ENCODE results near the gene P2RY2. TPM values are rescaled to one million over a fixed set of nuclear protein-coding genes. Genes with fewer than 3 reads are reported as not detected.

P2RY2 gene
- total RNA-seq, 1 experiment from 2014 or later, result 2.9 TPM

- TF ChIP-seq ATF3 (IDR thresholded peaks at IDR 0.05), result no peak
- TF ChIP-seq SIN3A (IDR thresholded peaks at IDR 0.05; ENCODE audit: low read depth), result no peak
- TF ChIP-seq ELF1 (IDR thresholded peaks at IDR 0.05; ENCODE audit: borderline replicate concordance, low read depth), result no peak
- TF ChIP-seq CEBPB (IDR thresholded peaks at IDR 0.05; ENCODE audit: low read depth), result no peak
- TF ChIP-seq RAD21 (IDR thresholded peaks at IDR 0.05; ENCODE audit: low read depth), result no peak
- no peak for TF ChIP-seq EZH2phosphoT487 (IDR thresholded peaks at IDR 0.05; ENCODE audit: borderline replicate concordance)
- no peak for TF ChIP-seq EZH2 (IDR thresholded peaks at IDR 0.05)
- no peak for TF ChIP-seq EGR1 (IDR thresholded peaks at IDR 0.05; ENCODE audit: low read depth)
These were observed 47.3 kb downstream of the P2RY2 start (continued) for GRCh38 chr11:73265278-73265810.

- Histone ChIP-seq H3K36me3 (ENCODE audit: control insufficient read depth in 1 of 2, insufficient read depth in 2 of 2, low read length in 2 of 2) (no peaks in the 10 kb centered on the region), H3K9me2 (ENCODE audit: insufficient read depth) (no peaks in the 10 kb centered on the region), H4K20me1 (ENCODE audit: insufficient read depth) (no peaks in the 10 kb centered on the region), H2AFZ (ENCODE audit: low read depth, low read length, poor library complexity, severe bottlenecking) (no peak overlapping the region), H3K4me3 (replicated peaks in 1 of 2; ENCODE audit: low read depth in 1 of 2, low read length in 2 of 2) (no peak overlapping the region), H3K9me3 (ENCODE audit: control insufficient read depth in 1 of 2, insufficient read depth in 1 of 2, low read depth in 1 of 2, low read length in 2 of 2) (no peaks in the 10 kb centered on the region), H3K79me2 (ENCODE audit: insufficient read depth, low read length) (no peaks in the 10 kb centered on the region), H3K27me3 (ENCODE audit: insufficient read depth, low read length) (peaks cover 5% of the 10 kb centered on the region; the same call in 1 of the 2 replicates), H3K4me2 (ENCODE audit: low read length) (no peak overlapping the region), H3K9ac (ENCODE audit: low read length) (no peak overlapping the region), H3K4me1 (ENCODE audit: control insufficient read depth in 1 of 2, insufficient read depth in 2 of 2, low read length in 2 of 2) (peaks cover 2 to 10% of the 10 kb centered on the region in 2 experiments; a peak in 2 of 4 replicates), H3K27ac (ENCODE audit: low read depth, low read length) (no peak overlapping the region)
- POLR2A ChIA-PET, result no interaction called here
- BruUV-seq (replicated peaks), result no TSS peak
- RAD21 ChIA-PET (ENCODE audit: low non-redundant PET in 1 of 2, low total read pairs in 2 of 2, uncharacterized antibody in 2 of 2, unreplicated experiment in 2 of 2), result no interaction called here
- intact Hi-C loops (cut with micrococcal nuclease), result no loop called here
- DNase-seq (ENCODE audit: low read depth, low spot score), result no peak
- ATAC-seq, result no peak
- TF ChIP-seq JUND (IDR thresholded peaks at IDR 0.05) (no peak), POLR2A (IDR thresholded peaks at IDR 0.05; ENCODE audit: borderline replicate concordance, extremely low read depth, insufficient read depth, insufficient read length) (no peak), SP1 (IDR thresholded peaks at IDR 0.05; ENCODE audit: low read depth) (no peak), TCF7L2 (IDR thresholded peaks at IDR 0.05; ENCODE audit: borderline replicate concordance, extremely low read depth, insufficient read depth, insufficient read length) (no peak), SRF (IDR thresholded peaks at IDR 0.05; ENCODE audit: low read depth) (no peak), RAD21 (IDR thresholded peaks at IDR 0.05; ENCODE audit: low read depth) (no peak), CTCF (IDR thresholded peaks at IDR 0.05 in 2 of 3, conservative IDR thresholded peaks at IDR 0.05 in 1 of 3; ENCODE audit: borderline replicate concordance in 1 of 3, insufficient read depth in 1 of 3, low read depth in 2 of 3, low read length in 2 of 3) (no peak)
- CTCF ChIA-PET, result no interaction called here
These were observed 48.0 kb downstream of the P2RY2 start for GRCh38 chr11:73265853-73266645.

All from HCT116 (cell line).